Measurements from ENCODE around the gene C8G. TPM values are rescaled to one million over a fixed set of nuclear protein-coding genes. Genes with fewer than 3 reads are reported as not detected.
A peak's percentile ranks its signal among the peaks of the same experiment; 100 is the strongest.

Gene C8G
- total and polyA plus RNA-seq, 9 of the 15 experiments (the other 6 are each of a cell fraction or from before 2014, with no cell fraction given): 0.35 to 5.9 (median 2.7) TPM; not detected in 2

GRCh38 chr9:136978073-136978864 lies 33.2 kb downstream of the C8G start (continued):
- TF ChIP-seq ZBTB17 (CRISPR knock-in tag; IDR thresholded peaks at IDR 0.05): 0 out of 2 replicates have a peak, but pooled peaks have one; percentile 40
- TF ChIP-seq, protein P1, sequence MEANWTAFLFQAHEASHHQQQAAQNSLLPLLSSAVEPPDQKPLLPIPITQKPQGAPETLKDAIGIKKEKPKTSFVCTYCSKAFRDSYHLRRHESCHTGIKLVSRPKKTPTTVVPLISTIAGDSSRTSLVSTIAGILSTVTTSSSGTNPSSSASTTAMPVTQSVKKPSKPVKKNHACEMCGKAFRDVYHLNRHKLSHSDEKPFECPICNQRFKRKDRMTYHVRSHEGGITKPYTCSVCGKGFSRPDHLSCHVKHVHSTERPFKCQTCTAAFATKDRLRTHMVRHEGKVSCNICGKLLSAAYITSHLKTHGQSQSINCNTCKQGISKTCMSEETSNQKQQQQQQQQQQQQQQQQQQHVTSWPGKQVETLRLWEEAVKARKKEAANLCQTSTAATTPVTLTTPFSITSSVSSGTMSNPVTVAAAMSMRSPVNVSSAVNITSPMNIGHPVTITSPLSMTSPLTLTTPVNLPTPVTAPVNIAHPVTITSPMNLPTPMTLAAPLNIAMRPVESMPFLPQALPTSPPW (CRISPR knock-in tag; IDR thresholded peaks at IDR 0.05): peak; percentile 81
- no peak for TF ChIP-seq ATF1 (CRISPR knock-in tag; IDR thresholded peaks at IDR 0.05)
- 0 out of 2 replicates have a peak, but pooled peaks have one; percentile 27 for TF ChIP-seq ATF1 (tag; IDR thresholded peaks at IDR 0.05)
- TF ChIP-seq SNRNP70 (optimal IDR thresholded peaks at IDR 0.05; ENCODE audit: low read depth, low read length): no peak
- no peak for TF ChIP-seq CBX1 (IDR thresholded peaks at IDR 0.05; ENCODE audit: low read depth)
- TF ChIP-seq PHF21A (IDR thresholded peaks at IDR 0.05; ENCODE audit: borderline replicate concordance, low read depth): peak; percentile 97
- TF ChIP-seq ZBTB12 (CRISPR knock-in tag; IDR thresholded peaks at IDR 0.05): no peak
- 0 out of 2 replicates have a peak, but pooled peaks have one; percentile 0 for TF ChIP-seq ZFX (CRISPR knock-in tag; IDR thresholded peaks at IDR 0.05)
- no peak for TF ChIP-seq ZBTB34 (CRISPR knock-in tag; IDR thresholded peaks at IDR 0.05)
- no peak for TF ChIP-seq XRCC5 (IDR thresholded peaks at IDR 0.05; ENCODE audit: low read depth, low read length)
- TF ChIP-seq PTRF (tag; IDR thresholded peaks at IDR 0.05): no peak
- TF ChIP-seq JUND (IDR thresholded peaks at IDR 0.05; ENCODE audit: borderline replicate concordance, low read depth, low read length): no peak
- no peak for TF ChIP-seq JUND (tag; IDR thresholded peaks at IDR 0.05; ENCODE audit: borderline replicate concordance, low read depth, low read length)
- TF ChIP-seq PYGO2 (tag; IDR thresholded peaks at IDR 0.05): no peak
- TF ChIP-seq GTF2A2 (tag; IDR thresholded peaks at IDR 0.05): no peak
- TF ChIP-seq PHF8 (IDR thresholded peaks at IDR 0.05; ENCODE audit: borderline replicate concordance, low read length): peak; percentile 41; the same call in 1 of the 2 replicates
- TF ChIP-seq MAFG (tag; conservative IDR thresholded peaks at IDR 0.05): no peak
- TF ChIP-seq ZNF146 (CRISPR knock-in tag; IDR thresholded peaks at IDR 0.05; ENCODE audit: unreplicated experiment): no peak
- TF ChIP-seq BRD4 (IDR thresholded peaks at IDR 0.05): no peak
- no peak for TF ChIP-seq POLR2AphosphoS2 (IDR thresholded peaks at IDR 0.05; ENCODE audit: low read length)
- TF ChIP-seq SIN3A (IDR thresholded peaks at IDR 0.05; ENCODE audit: borderline replicate concordance in 2 of 2, control insufficient read depth in 1 of 2, low read depth in 2 of 2, low read length in 2 of 2): peak in 1 of 2 experiments; percentile 19; a peak in 1 of 4 replicates
- TF ChIP-seq ZBTB49 (CRISPR knock-in tag; IDR thresholded peaks at IDR 0.05; ENCODE audit: borderline replicate concordance): no peak
